Hematopoietic multipotent progenitor cell (in vitro differentiated cells): ENCODE measurements around the gene TMEM272. TPM values are rescaled to one million over a fixed set of nuclear protein-coding genes. Genes with fewer than 3 reads are reported as not detected.
A peak's percentile ranks its signal among the peaks of the same experiment; 100 is the strongest.
"Not testable (repeated sequence)": the region's sequence is repeated elsewhere in the genome, so short reads cannot be mapped to it uniquely, and the experiment has no call there.

Experiments
- DNase-seq, 3 donors: peaks; one replicate each; pipeline ENCODE4 v3.0.0-alpha.2; 2011 to 2015; ENCODE audit warnings: low read depth in 2 of 3, low spot score in 2 of 3
- total RNA-seq: library from RNA; depleted of rRNA; stranded (reverse); fragments of >200 nt; gene quantifications from one replicate; pipeline ENCODE4 v1.2.3, GENCODE V29; 2012

TMEM272 gene
- total RNA-seq, 1 donor, result 0.81 TPM

DNA sequence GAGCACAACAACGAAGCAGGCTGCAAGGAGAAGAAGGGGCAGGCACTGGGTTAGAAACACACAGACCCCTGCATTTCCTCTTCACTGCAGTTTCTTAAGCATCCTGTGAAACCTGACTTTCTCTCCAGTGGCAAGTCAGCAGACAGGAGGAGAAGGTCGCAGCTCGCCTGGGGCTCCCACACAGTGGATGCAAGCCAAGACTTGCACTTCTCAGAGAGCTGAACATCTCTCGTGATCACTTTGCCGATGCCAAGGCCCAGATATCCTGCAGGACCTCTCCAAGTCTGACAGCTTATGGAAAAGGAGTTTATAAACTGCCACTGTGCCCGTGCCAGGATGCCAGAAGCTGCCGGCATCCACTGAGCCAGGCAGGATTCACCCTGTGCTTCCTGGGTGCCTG is 18.4 kb downstream of the TMEM272 start:
- DNase-seq, result peak in 1 of 3 donors; percentile 37

DNA sequence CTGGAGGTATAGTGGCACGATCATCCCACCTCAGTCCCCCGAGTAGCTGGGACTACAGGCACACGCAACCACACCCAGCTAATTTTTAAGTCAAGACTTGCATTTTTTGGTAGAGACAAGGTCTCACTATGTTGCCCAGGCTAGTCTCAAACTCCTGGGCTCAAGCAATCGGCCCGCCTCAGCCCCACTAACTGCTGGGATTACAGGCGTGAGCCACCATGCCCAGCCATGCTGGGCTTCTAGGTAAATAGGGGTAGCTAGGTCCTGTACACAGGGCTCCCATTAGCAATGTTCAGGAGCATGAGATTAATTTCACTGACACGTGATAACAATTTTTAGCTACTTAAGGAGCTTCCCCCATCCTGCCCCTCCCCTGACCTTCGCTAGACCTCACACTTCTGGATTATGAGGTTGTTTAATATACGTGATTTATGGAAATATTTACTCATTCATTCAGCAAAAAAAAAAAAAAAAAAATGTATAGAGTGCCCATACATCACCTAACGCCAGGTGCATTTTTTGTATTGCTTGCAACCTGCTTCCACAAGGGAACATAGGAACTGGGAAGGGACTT is 19.2 kb downstream of the TMEM272 start:
- no peak for DNase-seq

DNA sequence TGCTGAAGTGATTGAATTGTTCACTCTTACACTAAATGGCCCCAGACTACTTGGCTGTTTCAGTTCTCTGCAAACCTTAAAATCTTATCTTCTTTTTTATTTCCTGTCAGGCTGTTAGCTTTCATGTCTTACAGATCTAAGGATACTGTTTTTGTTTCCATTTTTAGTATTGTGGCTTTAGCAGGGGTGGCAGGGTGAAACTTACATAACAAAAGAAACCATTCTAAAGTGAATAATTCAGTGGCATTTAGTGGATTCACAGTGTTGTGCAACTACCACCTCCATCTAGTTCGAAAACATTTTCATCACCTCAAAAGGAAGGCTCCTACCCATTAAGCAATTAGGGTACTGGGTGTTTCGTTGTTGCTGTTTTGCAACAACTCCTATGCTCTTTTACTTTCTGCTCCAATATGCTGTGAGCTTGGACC is 19.8 kb downstream of the TMEM272 start:
- peak in 2 of 3 donors; percentile 33 to 80 for DNase-seq

DNA sequence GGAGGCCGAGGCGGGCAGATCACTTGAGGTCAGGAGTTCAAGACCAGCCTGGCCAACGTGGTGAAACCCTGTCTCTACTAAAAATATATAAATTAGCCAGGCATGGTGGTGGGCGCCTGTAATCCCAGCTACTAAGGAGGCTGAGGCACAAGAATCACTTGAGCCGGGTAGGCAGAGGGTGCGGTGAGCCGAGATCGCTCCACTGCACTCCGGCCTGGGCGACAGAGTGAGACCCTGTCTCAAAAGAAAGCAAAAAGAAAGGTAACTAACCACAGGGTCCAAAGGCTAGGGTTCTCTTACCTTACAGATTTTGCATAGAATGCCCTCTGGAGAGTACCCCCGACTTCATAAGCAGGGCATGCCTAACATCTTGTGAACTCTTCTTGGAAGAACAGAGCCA is 20.3 kb downstream of the TMEM272 start:
- not testable (repeated sequence) for DNase-seq

DNA sequence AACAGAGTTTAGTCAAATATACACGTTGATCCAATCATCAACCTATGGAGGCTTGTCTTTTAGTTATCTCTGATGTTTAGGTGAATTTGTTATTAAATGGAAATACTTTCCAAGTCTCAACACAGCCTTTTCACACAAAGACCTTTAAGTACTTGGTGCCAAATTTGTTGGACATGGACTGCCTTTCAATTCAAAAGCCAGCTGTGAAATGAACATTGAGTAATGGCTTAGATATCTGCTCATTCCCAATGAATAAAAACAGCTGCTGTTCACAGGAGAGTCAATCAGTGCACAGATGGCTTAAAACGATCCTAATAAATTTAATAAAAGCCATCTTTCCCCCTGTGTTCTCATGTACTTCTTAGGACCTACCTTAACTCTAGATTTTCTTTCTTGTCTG is 21.1 kb downstream of the TMEM272 start:
- DNase-seq, result no peak

DNA sequence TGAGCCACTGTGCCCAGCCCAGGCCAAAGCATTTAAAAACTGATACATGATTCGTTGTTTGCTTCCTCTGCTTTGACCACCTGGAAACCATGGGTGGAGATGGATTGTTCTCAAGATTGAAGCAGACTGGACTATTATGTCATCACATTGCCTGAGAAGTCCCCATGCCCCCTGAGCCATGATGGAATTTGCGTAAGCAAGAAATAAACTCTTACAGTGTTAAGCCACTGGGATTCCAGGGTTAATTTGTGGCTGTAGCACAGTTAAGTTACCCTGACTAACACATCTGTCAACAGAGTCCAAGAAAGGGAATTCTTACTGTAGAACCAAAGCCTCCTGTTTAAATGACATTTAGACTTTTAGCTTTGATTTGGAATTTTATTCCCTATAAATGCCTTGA is 21.6 kb downstream of the TMEM272 start:
- DNase-seq, result no peak

DNA sequence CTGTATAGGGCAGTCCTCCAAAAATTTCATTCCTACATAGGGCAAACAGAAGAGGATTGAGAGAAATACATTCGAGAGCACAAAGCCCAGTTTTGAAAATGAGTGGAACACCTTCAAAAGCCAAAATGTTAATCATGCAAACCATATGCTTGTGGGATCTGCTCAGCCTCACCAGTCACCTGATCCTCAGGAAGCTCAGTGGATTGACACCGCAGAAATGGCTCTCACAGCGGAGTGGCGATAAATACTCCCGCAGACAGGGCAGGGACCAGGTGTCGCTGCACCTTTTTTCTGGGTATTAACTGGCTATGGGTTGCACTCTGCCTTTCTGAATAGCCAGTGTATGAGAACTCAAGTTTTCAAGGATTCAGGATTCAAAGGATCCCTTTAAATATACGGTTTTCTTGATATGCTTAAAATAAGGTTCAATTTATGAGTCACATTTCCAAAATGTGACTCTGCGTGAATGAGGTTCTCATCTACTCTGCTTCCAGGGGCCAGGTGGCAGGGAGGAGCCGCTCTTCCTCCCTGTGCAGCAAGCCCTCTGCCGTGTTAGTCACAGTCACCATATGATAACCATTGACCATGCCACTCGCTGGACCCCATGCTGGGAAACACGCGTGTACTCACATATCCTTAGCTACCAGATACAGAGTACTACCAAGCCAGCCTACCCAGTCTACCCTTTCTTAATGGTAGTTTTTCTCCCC is 22.7 kb downstream of the TMEM272 start:
- DNase-seq, result peak in 2 of 3 donors; percentile 56 to 68

DNA sequence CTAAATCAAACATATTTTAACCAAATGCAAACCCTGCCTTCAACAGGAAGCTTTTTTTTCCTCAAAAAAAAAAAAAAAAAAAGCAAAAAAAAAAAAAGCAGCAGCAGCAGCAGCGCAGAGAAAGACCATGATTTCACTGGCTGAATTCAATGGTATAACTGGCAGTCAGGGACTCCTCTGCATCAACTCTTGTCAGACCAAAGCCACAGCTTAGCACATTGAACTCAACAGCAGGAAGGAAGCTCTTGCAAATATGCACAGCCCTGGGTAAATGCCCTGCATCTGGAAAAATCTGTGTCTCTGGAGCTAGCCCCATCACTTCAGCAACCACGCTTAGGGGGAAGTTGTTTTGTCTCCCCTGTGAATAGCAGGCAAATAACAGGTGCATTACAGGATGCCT is 23.4 kb downstream of the TMEM272 start:
- DNase-seq, result peak in 2 of 3 donors; percentile 59 to 87

DNA sequence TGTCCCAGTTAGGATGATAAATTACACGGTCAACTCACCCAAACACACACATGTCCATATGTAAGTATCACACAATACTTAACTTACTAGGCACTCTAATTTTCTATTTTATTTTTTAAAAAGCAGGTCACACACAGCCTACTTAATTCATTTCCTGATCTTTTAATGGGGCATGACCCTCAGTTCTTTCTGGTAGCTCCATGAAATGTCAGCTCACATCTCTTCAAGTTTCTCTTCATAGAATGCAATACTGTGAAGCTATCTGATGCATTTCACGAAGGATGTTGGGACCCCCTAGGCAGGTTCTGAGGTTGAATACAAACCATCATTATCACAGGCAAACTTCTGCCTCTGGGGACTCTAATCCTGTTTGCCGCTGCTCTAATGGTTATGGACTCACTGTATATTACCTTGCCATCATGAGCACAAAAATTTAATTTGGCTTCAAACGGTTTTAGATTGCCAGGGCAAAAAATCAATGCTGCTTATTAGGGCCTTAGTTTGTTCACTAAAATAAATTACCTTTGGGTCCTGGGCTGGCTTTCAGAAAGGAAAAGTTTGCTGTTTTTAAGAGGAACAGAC is 24.9 kb downstream of the TMEM272 start:
- DNase-seq, result no peak

DNA sequence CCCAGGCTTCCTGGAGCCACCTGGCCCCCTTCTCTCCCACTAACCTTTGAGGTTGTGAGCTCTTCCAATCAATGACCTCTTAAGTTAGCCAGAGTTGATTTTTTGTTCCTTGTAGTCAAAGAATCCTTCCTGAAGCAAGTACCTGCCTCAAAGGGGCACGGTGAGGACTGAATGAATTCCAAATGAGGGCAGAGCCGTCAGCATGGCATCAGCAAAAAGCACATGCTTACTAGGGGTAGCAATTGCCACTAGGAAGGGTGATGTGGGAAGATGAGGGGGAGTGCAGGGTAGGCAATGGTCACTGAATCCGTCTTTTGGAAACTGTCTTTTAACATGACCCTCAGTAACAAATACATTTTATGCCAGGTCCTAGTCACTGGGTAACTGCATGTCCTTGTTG is 25.4 kb downstream of the TMEM272 start:
- DNase-seq, result no peak

DNA sequence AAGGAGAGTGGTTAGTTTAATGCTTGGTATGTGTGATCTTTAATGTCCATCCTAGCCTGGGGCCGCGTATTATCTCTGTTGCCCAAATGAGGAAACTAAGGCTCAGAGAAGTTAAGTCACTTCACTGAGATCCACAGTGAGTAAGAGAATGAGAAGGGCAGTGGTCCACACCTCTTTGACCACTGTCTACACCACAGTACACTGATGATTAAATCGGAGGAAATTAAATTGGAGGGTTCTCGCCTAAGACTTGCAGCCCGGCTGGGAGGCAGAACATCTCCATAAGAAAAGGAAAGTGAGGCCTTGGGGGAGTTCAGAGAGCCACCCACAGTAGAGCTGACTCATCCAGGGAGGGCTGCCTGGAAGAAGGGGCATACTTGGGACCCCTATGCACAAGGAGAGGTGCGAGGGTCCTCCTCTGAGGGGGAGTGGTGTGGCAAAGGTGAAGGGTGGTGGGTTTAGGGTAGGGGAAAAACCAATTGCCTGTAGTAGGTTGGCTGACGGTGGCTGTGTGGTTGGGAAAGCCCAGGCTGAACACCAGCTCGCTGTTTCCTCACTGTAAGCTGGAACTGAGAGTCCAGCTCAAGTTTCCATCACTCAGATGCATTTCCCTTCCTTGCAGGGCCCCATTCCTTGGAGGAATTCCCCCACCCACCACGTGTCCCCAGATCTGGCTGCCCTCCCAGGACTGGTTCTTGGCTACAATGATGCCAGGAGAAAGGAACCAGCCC is 26.0 kb downstream of the TMEM272 start:
- no peak for DNase-seq

DNA sequence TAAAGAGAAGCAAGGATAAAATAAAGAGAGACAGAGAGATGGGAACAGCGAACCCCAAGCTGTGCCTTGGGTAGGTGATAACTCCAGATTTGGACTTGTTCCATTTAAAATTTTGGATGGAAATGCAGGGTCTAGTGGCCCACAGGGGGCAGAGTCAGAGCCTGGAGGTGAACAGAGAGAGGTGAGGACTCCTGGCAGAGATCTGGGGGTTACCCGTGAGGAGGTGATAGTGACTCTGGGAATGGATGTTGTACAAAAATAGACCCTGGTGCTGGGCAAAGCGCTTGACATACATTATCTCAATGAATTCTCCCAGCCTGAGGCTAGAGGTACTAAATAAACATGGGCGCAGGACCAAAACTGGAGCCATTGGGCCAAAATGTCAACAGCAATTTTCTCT is 26.7 kb downstream of the TMEM272 start:
- no peak for DNase-seq

DNA sequence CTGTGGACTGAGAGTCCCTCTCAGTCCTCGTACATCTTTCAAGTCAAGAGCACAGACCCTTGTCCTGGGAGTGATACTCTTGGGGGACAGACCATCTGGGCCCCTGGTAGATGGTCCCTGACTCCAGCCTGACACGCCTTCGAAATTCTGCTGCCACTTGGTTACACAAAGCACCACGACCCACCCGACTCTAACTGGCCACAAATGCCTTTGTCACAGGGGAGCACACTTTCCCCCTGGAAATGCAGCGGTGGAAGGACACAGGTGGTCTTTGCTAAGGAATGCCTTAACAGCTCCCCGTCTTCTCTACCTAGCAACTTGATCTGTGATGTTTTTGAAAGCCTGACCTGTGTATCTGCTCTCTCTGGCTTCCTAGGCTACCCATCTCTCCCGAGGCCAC is 27.3 kb downstream of the TMEM272 start:
- no peak for DNase-seq

DNA sequence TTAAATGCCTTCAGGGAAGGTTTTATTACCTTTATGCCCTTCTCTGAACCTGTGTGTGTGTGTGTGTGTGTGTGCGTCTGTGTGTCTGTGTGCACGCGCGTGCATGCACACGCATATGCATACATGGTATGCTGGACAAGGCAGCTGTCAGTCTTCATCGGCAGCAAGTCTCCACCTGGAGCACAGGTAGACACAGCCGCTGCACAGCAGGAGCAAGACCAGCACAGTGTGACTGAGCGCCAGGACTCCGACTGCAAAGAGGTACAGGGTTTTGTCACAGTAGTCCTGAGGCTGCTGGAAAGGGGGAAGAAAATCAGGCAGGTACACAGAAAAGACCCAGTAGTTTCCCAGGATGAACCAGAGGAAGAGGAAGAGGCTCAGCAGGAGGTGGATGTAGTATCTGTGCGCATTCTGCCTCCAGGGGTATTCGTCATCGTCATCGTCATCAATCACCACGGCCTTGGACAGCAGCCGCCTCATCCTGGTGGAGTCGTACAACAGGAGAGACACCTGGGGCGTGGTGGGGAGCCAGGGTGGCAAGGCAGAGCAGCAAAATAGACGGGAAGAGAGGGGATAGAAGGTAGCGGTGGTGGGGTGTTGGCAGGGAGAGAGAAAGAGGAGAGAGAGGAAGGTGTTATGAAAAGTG is 28.2 kb downstream of the TMEM272 start:
- DNase-seq, result no peak

DNA sequence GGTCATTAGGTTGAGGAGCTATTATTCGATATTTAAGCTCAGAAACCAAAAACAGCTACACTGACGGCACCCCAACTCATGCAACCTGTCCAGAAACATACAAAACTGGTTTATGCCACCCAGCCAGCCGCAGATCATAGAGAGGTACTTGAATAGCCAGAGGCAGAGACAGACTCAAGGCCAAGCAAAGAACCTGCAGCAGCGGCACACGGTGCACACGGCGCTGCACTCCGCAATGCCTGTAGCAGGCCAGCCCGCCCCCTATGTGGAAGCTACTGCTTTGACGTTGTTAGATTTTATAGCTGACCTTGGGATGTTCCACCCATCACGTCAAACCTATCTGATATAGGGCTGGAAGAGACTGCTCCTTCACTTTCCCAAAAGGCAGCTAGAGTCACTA is 29.1 kb downstream of the TMEM272 start:
- DNase-seq, result no peak

DNA sequence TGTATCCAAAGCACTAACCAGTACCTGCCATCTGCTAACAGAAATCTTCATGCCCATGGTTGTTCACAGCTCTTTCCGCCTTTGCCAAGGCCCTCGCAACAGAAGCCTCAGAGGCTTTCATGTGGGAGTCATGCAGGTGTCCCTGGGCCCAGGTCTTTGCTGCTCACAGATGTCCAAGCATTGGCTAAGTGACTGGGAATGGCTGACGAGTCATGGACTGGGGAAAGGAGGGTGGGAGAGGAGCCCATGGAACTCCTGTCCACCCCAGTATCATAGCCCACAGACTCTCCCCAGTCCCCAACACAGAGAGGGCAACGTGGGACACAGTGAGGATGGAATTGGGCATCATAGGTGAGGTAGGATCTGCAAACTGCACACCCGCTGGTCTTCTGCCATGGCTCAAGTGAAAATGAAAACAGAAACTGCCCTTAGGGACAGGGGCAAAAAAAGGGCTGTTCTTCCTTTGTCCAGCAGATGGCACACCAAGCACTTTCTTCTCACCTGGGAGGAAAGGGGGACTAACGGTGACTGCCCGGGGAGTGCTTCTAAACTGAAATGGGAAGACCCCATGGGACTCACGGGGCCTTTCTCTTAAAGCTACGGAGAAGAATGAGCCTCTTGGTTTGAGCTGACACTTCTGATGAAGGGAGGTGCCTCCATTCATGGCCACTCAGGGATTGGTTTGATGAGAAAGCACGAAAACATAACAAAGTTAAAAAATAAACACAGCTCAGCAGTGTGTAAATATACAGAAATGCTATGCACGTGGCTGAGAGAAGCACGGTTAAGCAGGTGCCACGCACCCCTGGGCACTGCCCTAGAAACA is 29.9 kb downstream of the TMEM272 start:
- peak in 2 of 3 donors; percentile 74 to 88 for DNase-seq

DNA sequence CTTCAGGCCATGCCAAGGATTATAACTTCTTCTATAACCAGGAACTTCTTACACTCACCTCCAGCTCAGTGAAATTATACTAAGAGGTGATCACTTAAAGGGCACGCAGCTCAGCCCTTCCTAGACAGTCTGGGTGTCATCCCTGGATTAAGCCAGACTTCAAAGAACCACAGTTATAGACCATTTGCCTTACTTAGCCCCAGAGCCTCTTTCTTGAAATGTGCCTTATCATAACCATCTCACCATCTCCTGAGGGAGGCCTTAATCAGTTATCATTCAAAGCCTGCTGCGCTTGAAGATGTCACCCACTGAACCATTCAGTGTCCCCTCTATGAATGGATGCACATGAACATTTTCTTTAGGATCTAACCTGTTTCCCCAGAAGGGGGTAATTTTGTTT is 30.9 kb downstream of the TMEM272 start:
- no peak for DNase-seq

DNA sequence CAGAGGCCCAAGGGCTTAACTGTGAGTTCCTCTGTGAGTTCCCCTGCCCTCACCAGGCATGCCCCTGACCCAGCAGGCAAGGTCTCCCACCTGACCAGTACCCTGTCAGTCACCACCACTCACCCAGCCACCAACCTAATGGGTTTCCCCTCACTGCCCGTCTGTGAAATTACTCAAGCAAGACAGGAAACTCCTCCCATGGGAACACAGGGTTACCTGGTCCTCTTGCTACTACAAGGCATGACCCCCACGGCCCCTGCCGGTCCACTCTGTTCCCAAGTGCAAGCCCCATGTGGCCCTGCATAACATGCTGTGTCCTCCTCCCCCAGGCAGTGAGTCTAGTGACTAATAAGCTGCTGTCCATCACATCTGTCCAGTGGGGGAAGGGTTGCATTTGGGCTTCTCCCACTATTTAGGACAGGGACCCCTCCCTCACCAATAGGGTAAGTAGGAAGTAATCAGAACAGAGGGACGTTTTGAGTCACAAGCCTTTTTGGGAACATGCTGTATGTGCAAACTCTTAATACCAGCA is 33.0 kb downstream of the TMEM272 start:
- no peak for DNase-seq

DNA sequence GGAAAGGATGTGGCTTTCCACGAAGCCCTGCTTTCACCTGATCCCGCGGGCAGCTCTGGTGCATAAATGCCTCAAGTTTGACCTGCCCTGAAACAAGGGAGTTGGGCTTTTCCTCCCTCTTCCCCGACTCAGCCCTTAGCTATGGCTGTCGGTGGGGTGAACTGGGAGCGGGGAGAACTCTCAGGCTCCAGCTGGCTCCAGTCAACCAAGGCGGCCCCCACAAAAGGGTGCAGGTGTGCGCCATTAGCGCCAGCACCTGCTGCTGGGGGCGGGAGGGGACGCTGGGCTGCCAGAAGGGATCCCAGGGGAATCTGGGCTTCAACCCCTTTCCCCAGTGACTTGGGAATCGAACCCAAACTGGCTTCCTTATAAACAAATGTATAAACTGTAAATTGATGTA is 33.9 kb downstream of the TMEM272 start:
- no peak for DNase-seq

DNA sequence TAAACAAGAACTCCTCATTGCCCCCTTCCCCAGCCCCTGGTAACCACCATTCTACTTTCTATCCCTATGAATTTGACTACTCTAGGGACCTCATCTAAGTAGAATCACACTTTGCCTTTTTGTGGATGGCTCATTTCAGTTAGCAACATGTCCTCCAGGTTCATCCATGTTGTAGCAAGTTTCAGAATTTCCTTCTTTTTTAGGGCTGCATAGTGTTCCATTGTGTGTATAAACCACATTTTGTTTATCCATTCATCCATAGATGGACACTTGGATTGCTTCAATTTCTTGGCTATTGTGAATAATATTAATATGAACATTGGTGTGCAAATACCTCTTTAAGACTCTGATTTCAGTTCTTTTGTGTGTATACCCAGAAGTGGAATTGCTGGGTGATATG is 36.2 kb downstream of the TMEM272 start:
- no peak for DNase-seq
